K562 (cell line): ENCODE data around the gene CHMP4B. TPM values are rescaled to one million over a fixed set of nuclear protein-coding genes. Genes with fewer than 3 reads are reported as not detected.

ENCODE experiments used
- ATAC-seq: fragments of 200-7000 bp; cut with Tn5 transposase; 3 replicates; pipeline ENCODE4 v1.9.1; 2020; ENCODE audit warnings: moderate library complexity
- BruUV-seq: library from RNA; stranded (reverse); fragments of 400-500 nt; replicated peaks from 2 replicates; lab custom pipeline; 2021; lab: Mats Ljungman, UMichigan
- CTCF ChIA-PET: fragments of 300-600 bp; formaldehyde crosslinking; extraction: SDS; loops from one replicate; lab custom pipeline; 2021; ENCODE audit warnings: low intra/inter-chr PET ratio; lab: Yijun Ruan, JAX
- POLR2A ChIA-PET: fragments of 300-600, 350-650 bp; sonication (Branson Sonifier 250); formaldehyde crosslinking; extraction: SDS; loops from one replicate; lab custom pipeline; 2021; ENCODE audit warnings: antibody characterized with exemption, inconsistent platforms; lab: Yijun Ruan, JAX
- DNase-seq, 4 experiments: peaks; one replicate each; pipeline versions ENCODE4 v3.0.0 to v3.0.0-alpha.2; 2011 to 2018; ENCODE audit warnings: low spot score in 3 of 4, mixed read lengths in 3 of 4; ENCODE audit errors: extremely low read depth in 1 of 4
- FAIRE-seq: peaks from 2 replicates; lab custom pipeline; 2011; peaks lifted over from hg19 to GRCh38; lab: Jason Lieb, UNC
- H2AFZ ChIP-seq: 2 replicates; pipeline ENCODE4 v1.6.0; 2011; ENCODE audit warnings: low read depth, low read length, control low read depth, inconsistent platforms
- H3K27ac ChIP-seq: fragments of 200-600 bp; 3 replicates; pipeline ENCODE4 v1.8.0; 2011; ENCODE audit warnings: low read depth, mild to moderate bottlenecking, control low read depth, inconsistent platforms, low read length, moderate library complexity, mixed read lengths; ENCODE audit errors: extremely low read depth
- H3K27me3 ChIP-seq, 2 experiments: fragments of 300-600 bp in 1 of 2; 2 replicates in 1 of 2; 3 replicates in 1 of 2; pipeline versions ENCODE4 v1.6.0 to v1.8.0; 2011; ENCODE audit warnings: inconsistent platforms in 2 of 2, low read length in 2 of 2, mild to moderate bottlenecking in 1 of 2, mixed read lengths in 1 of 2, moderate library complexity in 1 of 2; ENCODE audit not compliant: control insufficient read depth in 2 of 2, insufficient read depth in 2 of 2
- H3K36me3 ChIP-seq: fragments of 300-600 bp; 3 replicates; pipeline ENCODE4 v1.8.0; 2011; ENCODE audit warnings: mild to moderate bottlenecking, low read length, inconsistent platforms; ENCODE audit not compliant: control insufficient read depth, insufficient read depth
- H3K4me1 ChIP-seq, 2 experiments: fragments of 200-600 bp in 1 of 2; replicated peaks in 1 of 2; 2 replicates in 1 of 2; 3 replicates in 1 of 2; pipeline versions ENCODE4 v1.5.1 to v1.8.0; 2011; ENCODE audit warnings: inconsistent platforms in 2 of 2, low read length in 2 of 2, mild to moderate bottlenecking in 1 of 2, mixed read lengths in 1 of 2, moderate library complexity in 1 of 2; ENCODE audit not compliant: control insufficient read depth in 2 of 2, insufficient read depth in 2 of 2
- H3K4me2 ChIP-seq: 2 replicates; pipeline ENCODE4 v1.6.1; 2011; ENCODE audit warnings: low read length, control low read depth, inconsistent platforms, mixed read lengths; ENCODE audit not compliant: insufficient read depth
- H3K4me3 ChIP-seq: fragments of 200-600 bp; sonication (generic), shearing (Covaris generic); 2 replicates; pipeline ENCODE4 v1.5.1; 2016; ENCODE audit warnings: control low read depth, inconsistent platforms
- H3K79me2 ChIP-seq: fragments of 200-600 bp; 3 replicates; pipeline ENCODE4 v1.8.0; 2011; ENCODE audit warnings: low read length, inconsistent platforms; ENCODE audit not compliant: control insufficient read depth, insufficient read depth
- H3K9ac ChIP-seq, 2 experiments: 2 replicates each; pipeline versions ENCODE4 v1.6.0 to v1.6.1; 2011; ENCODE audit warnings: low read depth in 2 of 2, low read length in 2 of 2, control low read depth in 1 of 2, inconsistent platforms in 1 of 2, mild to moderate bottlenecking in 1 of 2, mixed read lengths in 1 of 2; ENCODE audit not compliant: insufficient read depth in 1 of 2
- H3K9me1 ChIP-seq: one replicate; pipeline ENCODE4 v1.6.0; 2011; ENCODE audit warnings: inconsistent platforms, mild to moderate bottlenecking, low read length, moderate library complexity; ENCODE audit not compliant: control insufficient read depth, insufficient read depth
- H3K9me3 ChIP-seq: replicated peaks from 2 replicates; pipeline ENCODE4 v1.5.1; 2011; ENCODE audit warnings: low read depth, low read length, inconsistent platforms; ENCODE audit not compliant: control insufficient read depth, insufficient read depth
- H4K20me1 ChIP-seq: replicated peaks from 2 replicates; pipeline ENCODE4 v1.6.1; 2011; ENCODE audit warnings: low read length, inconsistent platforms, mixed read lengths; ENCODE audit not compliant: control insufficient read depth, insufficient read depth
- BCLAF1 ChIP-seq, 2 experiments: fragments of 450-650 bp in 1 of 2; IDR thresholded peaks; 2 replicates each; pipeline ENCODE4 v1.6.1; 2011 to 2017; ENCODE audit warnings: low read depth in 2 of 2, antibody characterized with exemption in 1 of 2, borderline replicate concordance in 1 of 2, low read length in 1 of 2, mild to moderate bottlenecking in 1 of 2, mixed read lengths in 1 of 2; ENCODE audit not compliant: control insufficient read depth in 1 of 2
- GABPB1 ChIP-seq: sonication (generic); formaldehyde crosslinking; IDR thresholded peaks from 2 replicates; pipeline ENCODE4 v1.8.0; 2022; ENCODE audit warnings: mild to moderate bottlenecking, missing genetic modification reagents
- KLF1 ChIP-seq: fragments of 450-650 bp; IDR thresholded peaks from 2 replicates; pipeline ENCODE4 v1.6.1; 2016; ENCODE audit warnings: missing genetic modification characterization, missing compliant biosample characterization
- KLF6 ChIP-seq: fragments of 250-450 bp; sonication (Bioruptor Pico); IDR thresholded peaks from 2 replicates; pipeline ENCODE4 v1.4.0; 2020; ENCODE audit warnings: mild to moderate bottlenecking, moderate library complexity, borderline replicate concordance
- MLLT1 ChIP-seq, 2 experiments: fragments of 450-650 bp; IDR thresholded peaks; 2 replicates each; pipeline ENCODE4 v1.6.1; 2016
- NUFIP1 ChIP-seq: fragments of 450-650 bp; IDR thresholded peaks from 2 replicates; pipeline ENCODE4 v1.6.1; 2018; ENCODE audit not compliant: partially characterized antibody
- PHF8 ChIP-seq: fragments of 200-600 bp; sonication (generic); IDR thresholded peaks from 2 replicates; pipeline ENCODE4 v1.6.1; 2012; ENCODE audit warnings: mixed run types, mild to moderate bottlenecking, inconsistent platforms, low read length, moderate library complexity, borderline replicate concordance
- PHTF2 ChIP-seq: fragments of 250-450 bp; sonication (Bioruptor Pico); IDR thresholded peaks from 2 replicates; pipeline ENCODE4 v1.5.0; 2021; ENCODE audit warnings: mild to moderate bottlenecking
- RBM34 ChIP-seq: fragments of 200-400 bp; formaldehyde crosslinking; IDR thresholded peaks from 2 replicates; pipeline ENCODE4 v1.6.1; 2018; ENCODE audit warnings: low read length, borderline replicate concordance; ENCODE audit not compliant: insufficient read depth
- ZNF143 ChIP-seq: sonication (generic); formaldehyde crosslinking; IDR thresholded peaks from 2 replicates; pipeline ENCODE4 v1.9.0; 2022; ENCODE audit warnings: mild to moderate bottlenecking, missing genetic modification reagents
- ZNF696 ChIP-seq: fragments of 250-450 bp; sonication (Bioruptor Pico); conservative IDR thresholded peaks from 2 replicates; pipeline ENCODE4 v1.4.0; 2020; ENCODE audit warnings: mild to moderate bottlenecking, moderate library complexity
- WGBS: fragments of 100-300 bp; shearing (Covaris generic); methylation state at CpG from one replicate; pipeline ENCODE4 v1.1.6; 2016; ENCODE audit warnings: low coverage, mixed read lengths; ENCODE audit not compliant: insufficient coverage; ENCODE audit errors: missing lambda C conversion rate; 5-methylcytosine and 5-hydroxymethylcytosine counted together
- in situ Hi-C: fragments of 300-500 bp; cut with MboI; formaldehyde crosslinking; loops from 4 replicates; pipeline ENCODE4 v1.15.0; 2018; ENCODE audit warnings: inconsistent platforms, mixed read lengths
- intact Hi-C: fragments of 100-400 bp; cut with micrococcal nuclease; formaldehyde crosslinking; loops from 2 replicates; pipeline ENCODE4 v1.14.2; 2022
- polyA plus RNA-seq, 8 experiments: library from polyadenylated mRNA; depleted of rRNA in 4 of 8; stranded (reverse) in 5 of 8; unstranded in 3 of 8; fragments of >200 nt; fragmentation: Nextera tagmentation in 2 of 8; fragmentation: Illumina TruSeq in 1 of 8; extraction: Ambion mirVana in 2 of 8; extraction: Trizol in 1 of 8; gene quantifications; 2 replicates each; pipeline versions ENCODE4 v1.2.1 to v1.2.3, GENCODE V29; 2011 to 2014; ENCODE audit warnings: inconsistent platforms in 1 of 8, missing spikeins in 1 of 8
- total RNA-seq, 7 experiments: library from RNA; depleted of rRNA in 6 of 7; stranded (reverse); fragments of >200 nt in 6 of 7; fragmentation: Illumina TruSeq in 2 of 7; extraction: Trizol in 2 of 7; gene quantifications; 2 replicates each; pipeline versions ENCODE4 v1.2.1 to v1.2.3, GENCODE V29; 2011 to 2021; ENCODE audit warnings: low replicate concordance in 1 of 7

CHMP4B gene
- total and polyA plus RNA-seq, 9 of the 15 experiments (the other 6 are each of a cell fraction or from before 2014, with no cell fraction given): 1.8 to 64.7 (median 31.8) TPM

GRCh38 chr20:33874129-33874528 is 63.0 kb downstream of the CHMP4B start (continued):
- TF ChIP-seq PHTF2 (CRISPR knock-in tag): no peak
- TF ChIP-seq NUFIP1: no peak

GRCh38 chr20:33875055-33875454 is 63.9 kb downstream of the CHMP4B start:
- H3K9ac ChIP-seq: no peak overlapping the region
- H4K20me1 ChIP-seq: no peaks in the 10 kb centered on the region
- no peak overlapping the region for H3K4me3 ChIP-seq
- H3K4me1 ChIP-seq: peaks cover 0 to 10% of the 10 kb centered on the region in 2 experiments; a peak in 1 of 5 replicates
- BruUV-seq: no TSS peak
- no peak overlapping the region for H3K4me2 ChIP-seq
- 2% methylated on average over 4 of the region's 7 CpGs for WGBS
- no peaks in the 10 kb centered on the region for H3K79me2 ChIP-seq
- ChIA-PET POLR2A (interaction anchor here (0.7 to 1.0 kb wide), 2 partner anchors 14 to 33 kb away, joined by 3 read pairs; no protein-coding TSS in a partner anchor), CTCF (no interaction called here)
- H3K36me3 ChIP-seq: no peaks in the 10 kb centered on the region
- H3K27me3 ChIP-seq: peaks cover 26 to 49% of the 10 kb centered on the region in 2 experiments
- intact Hi-C loops: no loop called here
- no peak overlapping the region for H3K27ac ChIP-seq
- DNase-seq (no peak), FAIRE-seq (no peak), ATAC-seq (no peak)
- in situ Hi-C loops: no loop called here
- H2AFZ ChIP-seq: no peak overlapping the region
- TF ChIP-seq MLLT1 (IDR thresholded peaks at IDR 0.05): no peak
- no peak for TF ChIP-seq KLF6 (CRISPR knock-in tag)
- TF ChIP-seq RBM34: no peak
- no peak for TF ChIP-seq ZNF696
- TF ChIP-seq GABPB1 (CRISPR knock-in tag): no peak
- no peak for TF ChIP-seq ZNF143
- TF ChIP-seq PHF8: no peak
- TF ChIP-seq BCLAF1 (IDR thresholded peaks at IDR 0.05; ENCODE audit: borderline replicate concordance in 1 of 2, control insufficient read depth in 1 of 2, low read depth in 2 of 2, low read length in 1 of 2): no peak
- no peak for TF ChIP-seq KLF1 (tag)
- peaks cover 6% of the 10 kb centered on the region; the same call in 1 of the 2 replicates for H3K9me3 ChIP-seq
- H3K9me1 ChIP-seq: no peaks in the 10 kb centered on the region
